ENCODE results near the gene ZNF319.

Gene ZNF319

DNA sequence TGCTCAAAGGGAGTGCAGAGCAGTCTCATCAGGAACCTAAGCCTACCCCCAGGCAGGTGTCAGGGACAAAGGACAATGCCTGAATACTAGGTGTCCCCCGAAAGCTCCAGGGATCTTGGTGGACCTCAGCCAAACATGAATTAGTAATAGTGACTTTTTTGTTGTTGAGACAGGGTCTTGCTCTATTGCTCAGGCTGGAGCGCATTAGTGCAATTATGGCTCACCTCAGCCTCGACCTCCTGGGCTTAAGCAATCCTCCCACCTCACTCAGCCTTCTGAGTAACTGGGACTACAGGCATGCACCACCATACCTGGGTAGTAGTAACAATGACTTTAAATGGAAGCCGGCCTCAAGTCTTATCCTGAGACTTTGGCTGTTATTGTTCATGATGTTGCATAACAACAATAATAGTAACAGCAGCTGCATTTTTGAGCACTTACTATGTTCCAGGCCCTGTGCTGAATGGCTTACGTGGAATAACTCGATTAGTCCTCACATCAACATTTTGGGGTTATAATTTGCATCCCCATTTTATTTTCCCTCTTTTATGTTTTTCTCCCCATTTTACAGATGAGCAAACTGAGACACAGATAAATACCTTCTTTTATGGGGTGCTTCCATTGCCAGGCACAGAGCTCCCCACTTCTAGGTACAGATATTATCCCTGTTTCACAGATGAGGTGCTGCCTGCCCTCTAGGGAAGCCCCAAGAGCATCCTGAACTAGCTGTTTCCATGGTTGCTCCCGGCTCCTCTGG, 49.1 kb downstream of the ZNF319 start:
- DNase-seq: no peak

DNA sequence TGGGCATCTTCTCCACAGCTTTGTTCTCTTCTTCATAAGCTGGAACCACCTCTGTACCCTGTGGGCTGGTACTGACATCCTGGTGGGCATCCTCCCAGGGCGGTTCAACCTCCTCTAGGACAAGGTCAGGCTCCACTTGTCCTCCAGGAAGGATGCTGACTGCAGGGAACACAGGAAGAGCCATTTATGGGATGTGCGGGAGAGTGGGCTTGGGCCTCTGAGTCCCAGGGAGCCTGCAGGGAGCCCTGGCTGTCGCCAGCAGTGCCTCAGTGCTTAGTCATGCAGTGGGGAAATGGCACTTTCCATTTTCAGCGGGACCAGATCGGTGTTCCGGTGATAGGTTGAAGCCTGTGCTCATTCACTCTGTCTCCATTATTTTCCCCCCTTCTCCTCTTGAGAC, 50.1 kb downstream of the ZNF319 start:
- no peak for DNase-seq

GRCh38 chr16:57949595-57950238, 50.8 kb downstream of the ZNF319 start:
- DNase-seq: no peak

- DNase-seq: peak; percentile 23
These were observed 51.5 kb downstream of the ZNF319 start for GRCh38 chr16:57949013-57949412.

- DNase-seq: no peak
These were observed 52.4 kb downstream of the ZNF319 start for GRCh38 chr16:57948027-57948426.

DNA sequence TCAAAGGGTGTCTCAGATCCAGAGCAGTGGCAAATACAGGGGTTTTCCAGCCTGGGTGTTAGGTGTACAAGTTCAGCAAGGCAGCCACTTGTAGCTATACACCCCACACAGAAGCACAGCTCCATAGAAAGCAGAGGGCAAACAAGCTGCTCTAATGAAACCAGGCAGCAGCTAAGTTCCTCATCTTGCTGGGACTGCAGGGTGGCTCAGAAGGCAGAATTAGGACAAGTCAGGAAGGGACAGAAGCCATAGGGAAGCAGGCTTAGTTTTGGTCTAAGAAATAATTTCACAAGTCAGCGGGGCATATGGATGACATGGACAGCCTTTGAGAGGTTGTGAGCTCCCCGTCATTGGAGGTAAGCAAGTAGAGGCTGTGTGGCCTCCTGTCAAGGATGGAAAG, 53.2 kb downstream of the ZNF319 start:
- DNase-seq: no peak

DNA sequence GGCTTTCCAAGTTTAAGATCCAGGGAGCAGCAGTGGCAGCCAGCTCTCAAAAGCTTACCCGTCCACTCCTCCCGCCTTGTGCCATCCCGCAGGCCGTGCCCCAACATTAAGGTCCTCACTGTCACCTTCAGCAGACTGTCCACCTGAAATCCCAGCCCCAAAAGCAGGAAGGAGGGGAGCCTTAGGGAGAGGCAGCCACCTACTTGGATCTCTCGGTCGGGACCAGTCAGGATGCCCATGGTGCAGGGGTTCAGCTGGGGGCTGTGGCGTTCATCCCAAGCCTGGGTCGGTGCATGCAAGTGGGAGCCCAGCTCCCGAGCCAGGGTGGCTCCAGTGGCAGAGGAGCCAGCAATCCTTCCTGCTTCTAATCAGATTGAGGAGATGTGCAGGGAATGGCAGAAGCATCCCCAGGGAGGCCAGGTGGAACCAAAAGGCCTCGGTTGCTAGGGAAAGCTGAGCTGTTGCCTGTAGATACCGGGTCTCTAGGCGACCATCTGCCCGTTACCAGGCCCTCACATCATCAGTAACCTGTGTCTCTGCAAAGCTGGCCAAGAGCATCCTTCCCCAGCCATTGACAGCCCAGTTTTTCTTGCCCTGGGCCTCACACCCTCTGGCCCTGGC, 54.2 kb downstream of the ZNF319 start:
- DNase-seq: peak; percentile 40

- no peak for DNase-seq
These were observed 54.7 kb downstream of the ZNF319 start for GRCh38 chr16:57945740-57946138.

GRCh38 chr16:57944970-57945739, 55.3 kb downstream of the ZNF319 start:
- no peak for DNase-seq

All from NCI-H69 (cell line).